IMR-90 (cell line): ENCODE results near the gene BBS5. TPM values are rescaled to one million over a fixed set of nuclear protein-coding genes. Genes with fewer than 3 reads are reported as not detected.

ENCODE experiments used
- ATAC-seq: fragments of 200-7000 bp; cut with Tn5 transposase; 2 replicates; pipeline ENCODE4 v1.9.1; 2020; ENCODE audit warnings: low read depth, mild to moderate bottlenecking, moderate library complexity
- BruUV-seq: library from RNA; stranded (reverse); fragments of 400-500 nt; replicated peaks from 2 replicates; lab custom pipeline; 2021; lab: Mats Ljungman, UMichigan
- CTCF ChIA-PET: fragments of 300-600 bp; formaldehyde crosslinking; extraction: SDS; loops from one replicate; lab custom pipeline; 2021; ENCODE audit warnings: antibody characterized with exemption; lab: Yijun Ruan, JAX
- POLR2A ChIA-PET: fragments of 300-600 bp; sonication (Branson Sonifier 250); formaldehyde crosslinking; loops from one replicate; lab custom pipeline; 2022; ENCODE audit warnings: antibody characterized with exemption; ENCODE audit not compliant: unreplicated experiment; lab: Charles Lee
- DNase-seq: peaks from one replicate; pipeline ENCODE4 v3.0.0; 2013
- H2AFZ ChIP-seq: replicated peaks from 2 replicates; pipeline ENCODE3; 2013; ENCODE audit warnings: low read length, mild to moderate bottlenecking; ENCODE audit not compliant: poor library complexity
- H2AK5ac ChIP-seq: 2 replicates; pipeline ENCODE4 v1.6.1; 2013; ENCODE audit warnings: low read depth, low read length, inconsistent platforms
- H2AK9ac ChIP-seq: replicated peaks from 2 replicates; pipeline ENCODE3; 2013; ENCODE audit warnings: mild to moderate bottlenecking, low read depth, low read length, moderate library complexity; ENCODE audit not compliant: poor library complexity
- H2BK120ac ChIP-seq: 2 replicates; pipeline ENCODE4 v1.6.1; 2013; ENCODE audit warnings: low read depth, low read length, inconsistent platforms
- H2BK15ac ChIP-seq: 3 replicates; pipeline ENCODE4 v1.6.1; 2013; ENCODE audit warnings: low read depth, low read length, inconsistent platforms
- H2BK20ac ChIP-seq: 2 replicates; pipeline ENCODE4 v1.6.1; 2013; ENCODE audit warnings: low read depth, mild to moderate bottlenecking, inconsistent platforms, low read length, moderate library complexity
- H2BK5ac ChIP-seq: 2 replicates; pipeline ENCODE4 v1.6.1; 2013; ENCODE audit warnings: mild to moderate bottlenecking, low read depth, low read length, inconsistent platforms; ENCODE audit not compliant: poor library complexity, severe bottlenecking
- H3K14ac ChIP-seq: replicated peaks from 2 replicates; pipeline ENCODE4 v1.6.1; 2013; ENCODE audit warnings: low read depth, low read length, inconsistent platforms
- H3K18ac ChIP-seq: 2 replicates; pipeline ENCODE4 v1.6.1; 2013; ENCODE audit warnings: low read depth, low read length, control low read depth
- H3K23ac ChIP-seq: 2 replicates; pipeline ENCODE4 v1.6.1; 2013; ENCODE audit warnings: low read depth, low read length, inconsistent platforms
- H3K27ac ChIP-seq: 2 replicates; pipeline ENCODE4 v1.5.1; 2013; ENCODE audit warnings: mild to moderate bottlenecking, control low read depth, low read length; ENCODE audit not compliant: insufficient read depth
- H3K27me3 ChIP-seq: 2 replicates; pipeline ENCODE4 v1.6.1; 2013; ENCODE audit warnings: low read length; ENCODE audit not compliant: control insufficient read depth, insufficient read depth
- H3K36me3 ChIP-seq: 2 replicates; pipeline ENCODE4 v1.6.1; 2013; ENCODE audit warnings: low read length, mixed read lengths; ENCODE audit not compliant: control insufficient read depth, insufficient read depth
- H3K4ac ChIP-seq: 2 replicates; pipeline ENCODE4 v1.6.1; 2013; ENCODE audit warnings: low read depth, low read length, inconsistent platforms
- H3K4me1 ChIP-seq: 2 replicates; pipeline ENCODE4 v1.6.1; 2013; ENCODE audit warnings: low read length, mixed read lengths; ENCODE audit not compliant: control insufficient read depth, insufficient read depth
- H3K4me2 ChIP-seq: 2 replicates; pipeline ENCODE4 v1.6.1; 2013; ENCODE audit warnings: low read depth, mild to moderate bottlenecking, control low read depth, low read length, moderate library complexity
- H3K4me3 ChIP-seq: 2 replicates; pipeline ENCODE4 v1.5.1; 2013; ENCODE audit warnings: low read depth, mild to moderate bottlenecking, control low read depth, low read length, moderate library complexity; ENCODE audit not compliant: insufficient read depth
- H3K56ac ChIP-seq: 2 replicates; pipeline ENCODE4 v1.6.1; 2013; ENCODE audit warnings: low read length, inconsistent platforms; ENCODE audit not compliant: insufficient read depth; ENCODE audit errors: extremely low read depth
- H3K79me1 ChIP-seq, 2 experiments: 2 replicates each; pipeline ENCODE4 v1.6.1; 2013; ENCODE audit warnings: low read length in 2 of 2, inconsistent platforms in 1 of 2, low read depth in 1 of 2
- H3K9ac ChIP-seq: 2 replicates; pipeline ENCODE4 v1.6.1; 2013; ENCODE audit warnings: low read depth, low read length, control low read depth
- H3K9me1 ChIP-seq: 2 replicates; pipeline ENCODE4 v1.6.1; 2013; ENCODE audit warnings: low read length, inconsistent platforms; ENCODE audit not compliant: insufficient read depth
- H3K9me3 ChIP-seq: 2 replicates; pipeline ENCODE4 v1.6.1; 2013; ENCODE audit warnings: low read length; ENCODE audit not compliant: control insufficient read depth, insufficient read depth
- H4K20me1 ChIP-seq: 2 replicates; pipeline ENCODE4 v1.6.1; 2013; ENCODE audit warnings: low read length, inconsistent platforms; ENCODE audit not compliant: insufficient read depth
- H4K5ac ChIP-seq: 2 replicates; pipeline ENCODE4 v1.6.1; 2013; ENCODE audit warnings: mild to moderate bottlenecking, low read depth, low read length, control low read depth
- H4K8ac ChIP-seq, 2 experiments: 2 replicates each; pipeline ENCODE4 v1.6.1; 2013; ENCODE audit warnings: low read depth in 2 of 2, low read length in 2 of 2, control low read depth in 1 of 2, inconsistent platforms in 1 of 2
- H4K91ac ChIP-seq: 2 replicates; pipeline ENCODE4 v1.6.1; 2013; ENCODE audit warnings: low read depth, low read length, inconsistent platforms; ENCODE audit not compliant: insufficient read depth
- MAFK ChIP-seq: IDR thresholded peaks from 2 replicates; pipeline ENCODE4 v1.6.1; 2012; ENCODE audit warnings: low read depth, low read length, improper control_type of control experiment
- RAD21 ChIP-seq: IDR thresholded peaks from 2 replicates; pipeline ENCODE4 v1.6.1; 2012; ENCODE audit warnings: low read length, improper control_type of control experiment
- dilution Hi-C: fragments of 300-500 bp; cut with HindIII; formaldehyde crosslinking; loops from one replicate; pipeline ENCODE4 v1.14.3; 2018; ENCODE audit warnings: low sequenced_read_pairs; ENCODE audit not compliant: unreplicated experiment
- in situ Hi-C: fragments of 300-500 bp; cut with MboI; formaldehyde crosslinking; loops from 3 replicates; pipeline ENCODE4 v1.14.3; 2019; ENCODE audit warnings: low sequenced_read_pairs, inconsistent platforms, mixed read lengths
- intact Hi-C: fragments of 100-400 bp; cut with micrococcal nuclease; formaldehyde crosslinking; loops from 2 replicates; pipeline ENCODE4 v1.10.0; 2022
- polyA plus RNA-seq, 3 experiments: library from polyadenylated mRNA; depleted of rRNA; stranded (reverse); fragments of >200 nt; gene quantifications; 2 replicates each; pipeline ENCODE4 v1.2.3, GENCODE V29; 2012; ENCODE audit warnings: low replicate concordance in 1 of 3
- total RNA-seq: library from RNA; depleted of rRNA; stranded (reverse); fragments of >200 nt; gene quantifications from 2 replicates; pipeline ENCODE4 v1.2.3, GENCODE V29; 2012

Gene BBS5
- total and polyA plus RNA-seq, 2 of the 4 experiments (the other 2 are of a cell fraction), result 1.4 to 4.1 TPM

DNA sequence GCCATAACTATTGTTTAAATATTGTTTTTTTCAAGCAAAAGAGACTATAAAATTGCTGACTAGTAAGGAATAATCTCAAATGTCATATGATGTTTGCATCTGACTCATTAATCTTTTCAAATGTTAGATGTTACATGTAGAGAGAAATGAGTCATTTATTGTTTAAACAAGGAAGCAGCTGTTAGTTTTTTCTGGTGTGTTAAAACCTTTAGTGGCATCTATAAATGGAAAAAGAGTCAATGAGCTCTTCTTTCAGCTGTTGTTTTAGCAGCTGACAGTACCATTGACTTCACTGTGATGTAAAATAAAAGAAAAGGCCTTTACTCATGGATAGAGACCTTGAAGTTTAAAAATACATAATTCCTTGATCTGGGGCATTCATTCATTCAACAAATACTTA lies 28.4 kb downstream of the BBS5 start:
- Histone ChIP-seq H4K5ac (no peak overlapping the region), H3K4ac (no peak overlapping the region), H3K14ac (no peak overlapping the region), H2AK5ac (no peak overlapping the region), H3K4me3 (no peak overlapping the region), H3K9me1 (peaks cover 5% of the 10 kb centered on the region; the same call in 1 of the 2 replicates), H2BK15ac (no peak overlapping the region), H3K9me3 (0 out of 2 replicates have a peak, but pooled peaks cover 3% of the 10 kb centered on the region), H2AFZ (no peak overlapping the region), H3K4me1 (peaks cover 2% of the 10 kb centered on the region; the same call in 1 of the 2 replicates), H3K27me3 (no peaks in the 10 kb centered on the region), H3K36me3 (peaks cover 3% of the 10 kb centered on the region; the same call in 1 of the 2 replicates), H2BK20ac (no peak overlapping the region), H2BK5ac (peak overlapping the region; percentile 1), H3K9ac (no peak overlapping the region), H2BK120ac (no peak overlapping the region), H3K4me2 (no peak overlapping the region), H4K20me1 (no peaks in the 10 kb centered on the region), H3K79me1 (no peaks in the 10 kb centered on the region), H3K56ac (no peak overlapping the region), H3K27ac (no peak overlapping the region), H3K18ac (no peak overlapping the region; the same call in 1 of the 2 replicates), H4K91ac (no peak overlapping the region), H4K8ac (no peak overlapping the region; a peak in 1 of 4 replicates), H2AK9ac (no peak overlapping the region), H3K23ac (no peak overlapping the region)
- TF ChIP-seq MAFK, result peak; percentile 97
- TF ChIP-seq RAD21, result no peak
- in situ Hi-C loops (no loop called here), dilution Hi-C loops (no loop called here), intact Hi-C loops (no loop called here)
- no TSS peak for BruUV-seq
- DNase-seq (peak; percentile 78), ATAC-seq (peak; percentile 44)
- CTCF ChIA-PET, result no interaction called here
- POLR2A ChIA-PET, result interaction anchor here (0.5 kb wide), 1 partner anchor 274 kb away, joined by 3 read pairs; no protein-coding TSS in a partner anchor
